ENCODE results near the gene TCEA2.

- no peak for TF ChIP-seq RBM22 (optimal IDR thresholded peaks at IDR 0.05; ENCODE audit: low read length)
- TF ChIP-seq RAD21 (CRISPR knock-in tag; IDR thresholded peaks at IDR 0.05): no peak
- TF ChIP-seq KMT2A (CRISPR knock-in tag; IDR thresholded peaks at IDR 0.05): no peak
- TF ChIP-seq MIER2 (CRISPR knock-in tag; IDR thresholded peaks at IDR 0.05): no peak
- no peak for TF ChIP-seq RNF2 (conservative IDR thresholded peaks at IDR 0.05; ENCODE audit: low read depth)
- no peak for TF ChIP-seq IKZF1 (IDR thresholded peaks at IDR 0.05)
- TF ChIP-seq ZNF780A (CRISPR knock-in tag; IDR thresholded peaks at IDR 0.05): no peak
Measured at GRCh38 chr20:64025826-64026412, 37.1 kb upstream of the TCEA2 start.
